Endothelial cell of hepatic sinusoid (primary cell): ENCODE data around the gene ARHGDIB.

Experiments
- in situ Hi-C: cut with HindIII; loops from 2 replicates; pipeline ENCODE4 v1.10.0; 2017; ENCODE audit warnings: low sequenced_read_pairs

Gene ARHGDIB

GRCh38 chr12:14902465-14902864 lies 58.9 kb downstream of the ARHGDIB start:
- in situ Hi-C loops, result no loop called here

- in situ Hi-C loops, result no loop called here
These were observed 60.2 kb downstream of the ARHGDIB start for GRCh38 chr12:14901228-14901562.

- in situ Hi-C loops, result no loop called here
These were observed 60.7 kb downstream of the ARHGDIB start for GRCh38 chr12:14900521-14901227.

GRCh38 chr12:14896521-14897169 lies 64.8 kb downstream of the ARHGDIB start:
- in situ Hi-C loops, result no loop called here

- in situ Hi-C loops, result loop anchor here (5.0 kb wide), 1 partner anchor 66 kb away; no protein-coding TSS in a partner anchor
These were observed 67.7 kb downstream of the ARHGDIB start for GRCh38 chr12:14893506-14894250.

- in situ Hi-C loops, result loop anchor here (5.0 kb wide), 1 partner anchor 66 kb away; no protein-coding TSS in a partner anchor
These were observed 68.5 kb downstream of the ARHGDIB start for GRCh38 chr12:14892726-14893505.
